Activated CD4-positive, alpha-beta T cell treated with anti-CD3 and anti-CD28 coated beads, Interleukin-10, Interleukin-2, amounts not matched to agents 100 ng/mL and 50 ng/mL, durations not matched to agents 16 hours and 8 hours (primary cell): ENCODE data around the gene PCDHB1.
"Not testable (repeated sequence)": the region's sequence is repeated elsewhere in the genome, so short reads cannot be mapped to it uniquely, and the experiment has no call there.

ENCODE experiments used
- DNase-seq: peaks from one replicate; pipeline ENCODE4 v3.0.0-alpha.2; 2020

The PCDHB1 gene

GRCh38 chr5:141084487-141084989, 33.4 kb downstream of the PCDHB1 start:
- DNase-seq: peak; percentile 50

DNA sequence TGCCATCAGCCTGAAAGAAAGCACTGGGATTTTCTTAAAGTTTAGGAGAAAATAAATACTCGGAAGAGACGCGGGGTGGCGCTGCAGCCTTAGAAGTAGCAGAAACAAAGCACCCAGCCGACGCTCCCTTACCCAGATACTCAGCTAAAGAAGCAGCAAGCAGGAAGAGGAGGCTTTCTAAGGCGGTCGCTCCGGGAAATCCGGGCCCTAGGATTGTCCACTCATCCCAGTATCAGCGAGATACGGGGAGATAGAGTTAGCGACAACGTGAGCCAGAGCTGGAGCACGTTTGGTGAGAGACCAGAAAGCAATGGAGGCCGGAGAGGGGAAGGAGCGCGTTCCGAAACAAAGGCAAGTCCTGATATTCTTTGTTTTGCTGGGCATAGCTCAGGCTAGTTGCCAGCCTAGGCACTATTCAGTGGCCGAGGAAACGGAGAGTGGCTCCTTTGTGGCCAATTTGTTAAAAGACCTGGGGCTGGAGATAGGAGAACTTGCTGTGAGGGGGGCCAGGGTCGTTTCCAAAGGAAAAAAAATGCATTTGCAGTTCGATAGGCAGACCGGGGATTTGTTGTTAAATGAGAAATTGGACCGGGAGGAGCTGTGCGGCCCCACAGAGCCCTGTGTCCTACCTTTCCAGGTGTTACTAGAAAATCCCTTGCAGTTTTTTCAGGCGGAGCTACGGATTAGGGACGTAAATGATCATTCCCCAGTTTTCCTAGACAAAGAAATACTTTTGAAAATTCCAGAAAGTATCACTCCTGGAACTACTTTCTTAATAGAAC, 43.5 kb downstream of the PCDHB1 start, which contains the start of gene PCDHB2:
Gene PCDHB2, plus strand, starts transcription at position 135 of the 782 bp plus-strand sequence. Its CDS starts 176 bp downstream, at position 311.
- DNase-seq: no peak

DNA sequence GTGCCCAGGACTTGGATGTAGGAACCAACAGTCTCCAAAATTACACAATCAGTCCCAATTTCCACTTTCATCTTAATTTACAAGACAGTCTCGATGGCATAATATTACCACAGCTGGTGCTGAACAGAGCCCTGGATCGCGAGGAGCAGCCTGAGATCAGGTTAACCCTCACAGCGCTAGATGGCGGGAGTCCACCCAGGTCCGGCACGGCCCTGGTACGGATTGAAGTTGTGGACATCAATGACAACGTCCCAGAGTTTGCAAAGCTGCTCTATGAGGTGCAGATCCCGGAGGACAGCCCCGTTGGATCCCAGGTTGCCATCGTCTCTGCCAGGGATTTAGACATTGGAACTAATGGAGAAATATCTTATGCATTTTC, 44.1 kb downstream of the PCDHB1 start:
- no peak for DNase-seq

GRCh38 chr5:141096181-141096580, 45.0 kb downstream of the PCDHB1 start:
- DNase-seq: not testable (repeated sequence)

GRCh38 chr5:141096586-141096985, 45.4 kb downstream of the PCDHB1 start:
- not testable (repeated sequence) for DNase-seq

- DNase-seq: peak; percentile 40
Measured at GRCh38 chr5:141100243-141100805, 49.1 kb downstream of the PCDHB1 start, which contains the start of gene PCDHB3. TSS of gene PCDHB3 (plus strand) at chr5:141100473. CDS start at chr5:141100650, 177 bp downstream.

GRCh38 chr5:141101059-141101458, 49.9 kb downstream of the PCDHB1 start:
- no peak for DNase-seq

DNA sequence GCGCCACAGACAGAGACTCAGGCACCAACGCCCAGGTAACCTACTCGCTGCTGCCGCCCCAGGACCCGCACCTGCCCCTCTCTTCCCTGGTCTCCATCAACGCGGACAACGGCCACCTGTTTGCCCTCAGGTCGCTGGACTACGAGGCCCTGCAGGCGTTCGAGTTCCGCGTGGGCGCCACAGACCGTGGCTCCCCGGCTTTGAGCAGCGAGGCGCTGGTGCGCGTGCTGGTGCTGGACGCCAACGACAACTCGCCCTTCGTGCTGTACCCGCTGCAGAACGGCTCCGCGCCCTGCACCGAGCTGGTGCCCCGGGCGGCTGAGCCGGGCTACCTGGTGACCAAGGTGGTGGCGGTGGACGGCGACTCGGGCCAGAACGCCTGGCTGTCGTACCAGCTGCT, 50.9 kb downstream of the PCDHB1 start:
- DNase-seq: not testable (repeated sequence)

DNA sequence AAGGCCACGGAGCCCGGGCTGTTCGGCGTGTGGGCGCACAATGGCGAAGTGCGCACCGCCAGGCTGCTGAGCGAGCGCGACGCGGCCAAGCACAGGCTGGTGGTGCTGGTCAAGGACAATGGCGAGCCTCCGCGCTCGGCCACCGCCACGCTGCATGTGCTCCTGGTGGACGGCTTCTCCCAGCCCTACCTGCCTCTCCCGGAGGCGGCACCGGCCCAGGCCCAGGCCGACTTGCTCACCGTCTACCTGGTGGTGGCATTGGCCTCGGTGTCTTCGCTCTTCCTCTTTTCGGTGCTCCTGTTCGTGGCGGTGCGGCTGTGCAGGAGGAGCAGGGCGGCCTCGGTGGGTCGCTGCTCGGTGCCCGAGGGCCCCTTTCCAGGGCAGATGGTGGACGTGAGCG, 51.3 kb downstream of the PCDHB1 start:
- not testable (repeated sequence) for DNase-seq

DNA sequence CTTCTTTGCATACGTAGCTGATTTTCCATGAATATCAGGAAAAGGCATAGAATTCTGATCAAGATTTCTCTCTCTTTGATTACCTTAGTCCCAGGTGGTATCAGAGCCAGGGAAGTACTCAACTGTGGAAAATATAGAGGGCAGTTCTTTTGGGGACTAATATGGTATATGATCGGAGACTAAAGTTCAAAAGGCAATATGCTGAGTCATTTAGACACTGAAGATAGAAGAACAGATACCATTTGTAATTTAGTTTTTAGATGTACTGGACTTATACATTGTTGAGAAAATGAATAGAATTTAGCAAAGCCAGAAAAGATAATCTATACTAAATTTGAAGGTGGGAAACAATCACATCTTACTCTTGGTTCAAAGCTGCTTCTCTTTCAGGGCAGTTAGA, 54.2 kb downstream of the PCDHB1 start:
- DNase-seq: no peak
